ENCODE measurements around the gene SPATA31E1. TPM values are rescaled to one million over a fixed set of nuclear protein-coding genes. Genes with fewer than 3 reads are reported as not detected.

Gene SPATA31E1
- total and polyA plus RNA-seq, 9 of the 15 experiments (the other 6 are each of a cell fraction or from before 2014, with no cell fraction given) = not detected

DNA sequence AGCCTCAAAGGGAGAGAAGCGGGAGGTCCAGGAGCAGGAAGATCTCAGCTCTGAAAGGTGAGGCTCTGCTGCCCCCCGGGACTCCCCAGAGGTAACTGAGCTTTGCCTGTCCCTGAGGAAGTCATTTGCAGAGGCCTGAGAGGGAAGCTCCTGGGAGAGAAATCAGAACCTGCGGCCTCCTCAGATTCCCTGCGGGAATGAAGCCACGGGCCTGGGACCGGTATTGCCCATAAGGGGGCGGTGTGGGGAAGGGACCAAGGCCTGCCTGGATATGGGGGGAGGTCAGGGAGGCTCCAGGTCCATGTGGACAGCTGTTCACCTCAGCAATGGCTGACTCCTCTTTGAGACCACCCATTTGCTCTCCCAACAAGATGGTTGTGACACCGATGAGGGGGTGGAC, 1.3 kb downstream of the SPATA31E1 start (continued):
- TF ChIP-seq, protein P1, sequence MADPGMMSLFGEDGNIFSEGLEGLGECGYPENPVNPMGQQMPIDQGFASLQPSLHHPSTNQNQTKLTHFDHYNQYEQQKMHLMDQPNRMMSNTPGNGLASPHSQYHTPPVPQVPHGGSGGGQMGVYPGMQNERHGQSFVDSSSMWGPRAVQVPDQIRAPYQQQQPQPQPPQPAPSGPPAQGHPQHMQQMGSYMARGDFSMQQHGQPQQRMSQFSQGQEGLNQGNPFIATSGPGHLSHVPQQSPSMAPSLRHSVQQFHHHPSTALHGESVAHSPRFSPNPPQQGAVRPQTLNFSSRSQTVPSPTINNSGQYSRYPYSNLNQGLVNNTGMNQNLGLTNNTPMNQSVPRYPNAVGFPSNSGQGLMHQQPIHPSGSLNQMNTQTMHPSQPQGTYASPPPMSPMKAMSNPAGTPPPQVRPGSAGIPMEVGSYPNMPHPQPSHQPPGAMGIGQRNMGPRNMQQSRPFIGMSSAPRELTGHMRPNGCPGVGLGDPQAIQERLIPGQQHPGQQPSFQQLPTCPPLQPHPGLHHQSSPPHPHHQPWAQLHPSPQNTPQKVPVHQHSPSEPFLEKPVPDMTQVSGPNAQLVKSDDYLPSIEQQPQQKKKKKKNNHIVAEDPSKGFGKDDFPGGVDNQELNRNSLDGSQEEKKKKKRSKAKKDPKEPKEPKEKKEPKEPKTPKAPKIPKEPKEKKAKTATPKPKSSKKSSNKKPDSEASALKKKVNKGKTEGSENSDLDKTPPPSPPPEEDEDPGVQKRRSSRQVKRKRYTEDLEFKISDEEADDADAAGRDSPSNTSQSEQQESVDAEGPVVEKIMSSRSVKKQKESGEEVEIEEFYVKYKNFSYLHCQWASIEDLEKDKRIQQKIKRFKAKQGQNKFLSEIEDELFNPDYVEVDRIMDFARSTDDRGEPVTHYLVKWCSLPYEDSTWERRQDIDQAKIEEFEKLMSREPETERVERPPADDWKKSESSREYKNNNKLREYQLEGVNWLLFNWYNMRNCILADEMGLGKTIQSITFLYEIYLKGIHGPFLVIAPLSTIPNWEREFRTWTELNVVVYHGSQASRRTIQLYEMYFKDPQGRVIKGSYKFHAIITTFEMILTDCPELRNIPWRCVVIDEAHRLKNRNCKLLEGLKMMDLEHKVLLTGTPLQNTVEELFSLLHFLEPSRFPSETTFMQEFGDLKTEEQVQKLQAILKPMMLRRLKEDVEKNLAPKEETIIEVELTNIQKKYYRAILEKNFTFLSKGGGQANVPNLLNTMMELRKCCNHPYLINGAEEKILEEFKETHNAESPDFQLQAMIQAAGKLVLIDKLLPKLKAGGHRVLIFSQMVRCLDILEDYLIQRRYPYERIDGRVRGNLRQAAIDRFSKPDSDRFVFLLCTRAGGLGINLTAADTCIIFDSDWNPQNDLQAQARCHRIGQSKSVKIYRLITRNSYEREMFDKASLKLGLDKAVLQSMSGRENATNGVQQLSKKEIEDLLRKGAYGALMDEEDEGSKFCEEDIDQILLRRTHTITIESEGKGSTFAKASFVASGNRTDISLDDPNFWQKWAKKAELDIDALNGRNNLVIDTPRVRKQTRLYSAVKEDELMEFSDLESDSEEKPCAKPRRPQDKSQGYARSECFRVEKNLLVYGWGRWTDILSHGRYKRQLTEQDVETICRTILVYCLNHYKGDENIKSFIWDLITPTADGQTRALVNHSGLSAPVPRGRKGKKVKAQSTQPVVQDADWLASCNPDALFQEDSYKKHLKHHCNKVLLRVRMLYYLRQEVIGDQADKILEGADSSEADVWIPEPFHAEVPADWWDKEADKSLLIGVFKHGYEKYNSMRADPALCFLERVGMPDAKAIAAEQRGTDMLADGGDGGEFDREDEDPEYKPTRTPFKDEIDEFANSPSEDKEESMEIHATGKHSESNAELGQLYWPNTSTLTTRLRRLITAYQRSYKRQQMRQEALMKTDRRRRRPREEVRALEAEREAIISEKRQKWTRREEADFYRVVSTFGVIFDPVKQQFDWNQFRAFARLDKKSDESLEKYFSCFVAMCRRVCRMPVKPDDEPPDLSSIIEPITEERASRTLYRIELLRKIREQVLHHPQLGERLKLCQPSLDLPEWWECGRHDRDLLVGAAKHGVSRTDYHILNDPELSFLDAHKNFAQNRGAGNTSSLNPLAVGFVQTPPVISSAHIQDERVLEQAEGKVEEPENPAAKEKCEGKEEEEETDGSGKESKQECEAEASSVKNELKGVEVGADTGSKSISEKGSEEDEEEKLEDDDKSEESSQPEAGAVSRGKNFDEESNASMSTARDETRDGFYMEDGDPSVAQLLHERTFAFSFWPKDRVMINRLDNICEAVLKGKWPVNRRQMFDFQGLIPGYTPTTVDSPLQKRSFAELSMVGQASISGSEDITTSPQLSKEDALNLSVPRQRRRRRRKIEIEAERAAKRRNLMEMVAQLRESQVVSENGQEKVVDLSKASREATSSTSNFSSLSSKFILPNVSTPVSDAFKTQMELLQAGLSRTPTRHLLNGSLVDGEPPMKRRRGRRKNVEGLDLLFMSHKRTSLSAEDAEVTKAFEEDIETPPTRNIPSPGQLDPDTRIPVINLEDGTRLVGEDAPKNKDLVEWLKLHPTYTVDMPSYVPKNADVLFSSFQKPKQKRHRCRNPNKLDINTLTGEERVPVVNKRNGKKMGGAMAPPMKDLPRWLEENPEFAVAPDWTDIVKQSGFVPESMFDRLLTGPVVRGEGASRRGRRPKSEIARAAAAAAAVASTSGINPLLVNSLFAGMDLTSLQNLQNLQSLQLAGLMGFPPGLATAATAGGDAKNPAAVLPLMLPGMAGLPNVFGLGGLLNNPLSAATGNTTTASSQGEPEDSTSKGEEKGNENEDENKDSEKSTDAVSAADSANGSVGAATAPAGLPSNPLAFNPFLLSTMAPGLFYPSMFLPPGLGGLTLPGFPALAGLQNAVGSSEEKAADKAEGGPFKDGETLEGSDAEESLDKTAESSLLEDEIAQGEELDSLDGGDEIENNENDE (IDR thresholded peaks at IDR 0.05; ENCODE audit: low read depth, low read length) = no peak
- TF ChIP-seq, protein P2, sequence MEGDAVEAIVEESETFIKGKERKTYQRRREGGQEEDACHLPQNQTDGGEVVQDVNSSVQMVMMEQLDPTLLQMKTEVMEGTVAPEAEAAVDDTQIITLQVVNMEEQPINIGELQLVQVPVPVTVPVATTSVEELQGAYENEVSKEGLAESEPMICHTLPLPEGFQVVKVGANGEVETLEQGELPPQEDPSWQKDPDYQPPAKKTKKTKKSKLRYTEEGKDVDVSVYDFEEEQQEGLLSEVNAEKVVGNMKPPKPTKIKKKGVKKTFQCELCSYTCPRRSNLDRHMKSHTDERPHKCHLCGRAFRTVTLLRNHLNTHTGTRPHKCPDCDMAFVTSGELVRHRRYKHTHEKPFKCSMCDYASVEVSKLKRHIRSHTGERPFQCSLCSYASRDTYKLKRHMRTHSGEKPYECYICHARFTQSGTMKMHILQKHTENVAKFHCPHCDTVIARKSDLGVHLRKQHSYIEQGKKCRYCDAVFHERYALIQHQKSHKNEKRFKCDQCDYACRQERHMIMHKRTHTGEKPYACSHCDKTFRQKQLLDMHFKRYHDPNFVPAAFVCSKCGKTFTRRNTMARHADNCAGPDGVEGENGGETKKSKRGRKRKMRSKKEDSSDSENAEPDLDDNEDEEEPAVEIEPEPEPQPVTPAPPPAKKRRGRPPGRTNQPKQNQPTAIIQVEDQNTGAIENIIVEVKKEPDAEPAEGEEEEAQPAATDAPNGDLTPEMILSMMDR (IDR thresholded peaks at IDR 0.05 in 2 of 3, conservative IDR thresholded peaks at IDR 0.05 in 1 of 3; ENCODE audit: insufficient read depth in 2 of 3, low read depth in 1 of 3, low read length in 3 of 3) = peak; percentile 18 to 58 (median 42); a peak in 5 of 6 replicates
- TF ChIP-seq ZNF77 (CRISPR knock-in tag; IDR thresholded peaks at IDR 0.05) (no peak), ELF4 (CRISPR knock-in tag; IDR thresholded peaks at IDR 0.05) (no peak)

Data from K562 (cell line).